ENCODE results near the gene DEF6.

The DEF6 gene

DNA sequence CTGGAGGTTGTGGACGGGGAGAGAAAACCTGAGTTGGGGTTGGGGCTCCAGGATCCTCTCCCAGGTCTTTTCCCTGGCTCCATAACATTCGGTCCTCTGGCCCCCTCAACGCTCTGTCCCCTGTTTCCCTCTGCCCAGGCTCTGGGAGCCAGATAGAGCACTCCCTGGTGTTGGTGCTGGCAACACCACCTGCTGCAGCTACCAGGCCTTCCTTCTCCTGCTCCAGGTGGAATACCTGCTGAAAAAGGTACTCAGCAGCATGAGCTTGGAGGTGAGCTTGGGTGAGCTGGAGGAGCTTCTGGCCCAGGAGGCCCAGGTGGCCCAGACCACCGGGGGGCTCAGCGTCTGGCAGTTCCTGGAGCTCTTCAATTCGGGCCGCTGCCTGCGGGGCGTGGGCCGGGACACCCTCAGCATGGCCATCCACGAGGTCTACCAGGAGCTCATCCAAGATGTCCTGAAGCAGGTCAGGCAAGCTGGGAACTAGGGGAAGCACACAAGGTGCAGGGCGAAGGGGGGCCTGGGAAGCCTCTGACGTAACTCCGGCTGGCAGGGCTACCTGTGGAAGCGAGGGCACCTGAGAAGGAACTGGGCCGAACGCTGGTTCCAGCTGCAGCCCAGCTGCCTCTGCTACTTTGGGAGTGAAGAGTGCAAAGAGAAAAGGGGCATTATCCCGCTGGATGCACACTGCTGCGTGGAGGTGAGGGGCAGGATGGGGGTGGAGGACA, 14.6 kb downstream of the DEF6 start:
- TF ChIP-seq GATA2 (IDR thresholded peaks at IDR 0.05; ENCODE audit: low read depth, low read length), result no peak
- no peak for TF ChIP-seq GATA3 (IDR thresholded peaks at IDR 0.05; ENCODE audit: low read depth, low read length)

DNA sequence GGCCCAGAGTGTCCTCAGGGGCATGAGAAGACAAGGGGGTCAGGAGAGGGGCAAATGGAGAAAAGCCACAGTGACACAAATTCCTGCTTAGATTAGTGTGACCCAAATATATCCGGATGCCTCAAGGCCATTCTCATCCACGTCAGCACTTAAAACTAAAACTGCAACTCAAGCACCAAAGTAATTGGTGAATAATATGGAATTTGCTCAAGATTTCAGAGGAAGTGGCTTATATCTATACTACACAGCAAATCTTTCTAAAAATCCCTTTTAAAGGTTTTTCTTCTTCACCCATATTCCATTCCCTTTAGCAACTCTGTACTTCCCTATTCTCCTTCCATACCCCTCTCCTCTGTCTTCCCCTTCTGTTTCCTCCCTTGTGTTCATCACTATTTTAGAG, 15.2 kb downstream of the DEF6 start:
- TF ChIP-seq GATA3 (IDR thresholded peaks at IDR 0.05; ENCODE audit: low read depth, low read length), result no peak
- no peak for TF ChIP-seq GATA2 (IDR thresholded peaks at IDR 0.05; ENCODE audit: low read depth, low read length)

DNA sequence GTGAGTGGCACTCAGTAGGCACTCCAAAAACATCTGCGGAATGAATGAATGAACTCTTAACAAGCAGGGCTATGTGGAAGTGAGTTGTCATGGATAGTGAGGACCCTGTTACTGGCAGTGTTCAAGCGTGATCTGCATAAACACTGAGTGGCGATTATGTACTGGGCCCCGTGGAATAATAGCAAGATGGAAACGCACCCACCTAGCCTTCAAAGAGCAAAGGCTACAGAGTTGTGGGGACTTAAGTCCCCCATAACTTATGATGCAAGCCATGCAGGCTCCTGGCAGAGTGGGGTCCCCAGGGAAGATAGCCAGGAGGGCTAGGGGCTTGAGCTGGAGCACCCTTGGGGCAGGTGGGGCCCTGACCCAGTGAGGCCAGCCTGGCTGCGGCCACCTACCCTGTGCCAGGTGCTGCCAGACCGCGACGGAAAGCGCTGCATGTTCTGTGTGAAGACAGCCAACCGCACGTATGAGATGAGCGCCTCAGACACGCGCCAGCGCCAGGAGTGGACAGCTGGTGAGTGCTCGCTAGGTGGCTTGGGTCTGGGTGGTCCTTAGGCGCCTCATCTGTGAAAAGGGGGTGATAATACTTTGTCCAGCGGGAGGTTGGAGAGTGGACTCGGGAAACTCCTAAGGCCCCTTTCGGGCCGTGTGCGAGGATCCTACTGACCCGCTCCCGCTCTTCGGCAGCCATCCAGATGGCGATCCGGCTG, 20.0 kb downstream of the DEF6 start:
- TF ChIP-seq GATA2 (IDR thresholded peaks at IDR 0.05; ENCODE audit: low read depth, low read length) (no peak), GATA3 (IDR thresholded peaks at IDR 0.05; ENCODE audit: low read depth, low read length) (no peak)

DNA sequence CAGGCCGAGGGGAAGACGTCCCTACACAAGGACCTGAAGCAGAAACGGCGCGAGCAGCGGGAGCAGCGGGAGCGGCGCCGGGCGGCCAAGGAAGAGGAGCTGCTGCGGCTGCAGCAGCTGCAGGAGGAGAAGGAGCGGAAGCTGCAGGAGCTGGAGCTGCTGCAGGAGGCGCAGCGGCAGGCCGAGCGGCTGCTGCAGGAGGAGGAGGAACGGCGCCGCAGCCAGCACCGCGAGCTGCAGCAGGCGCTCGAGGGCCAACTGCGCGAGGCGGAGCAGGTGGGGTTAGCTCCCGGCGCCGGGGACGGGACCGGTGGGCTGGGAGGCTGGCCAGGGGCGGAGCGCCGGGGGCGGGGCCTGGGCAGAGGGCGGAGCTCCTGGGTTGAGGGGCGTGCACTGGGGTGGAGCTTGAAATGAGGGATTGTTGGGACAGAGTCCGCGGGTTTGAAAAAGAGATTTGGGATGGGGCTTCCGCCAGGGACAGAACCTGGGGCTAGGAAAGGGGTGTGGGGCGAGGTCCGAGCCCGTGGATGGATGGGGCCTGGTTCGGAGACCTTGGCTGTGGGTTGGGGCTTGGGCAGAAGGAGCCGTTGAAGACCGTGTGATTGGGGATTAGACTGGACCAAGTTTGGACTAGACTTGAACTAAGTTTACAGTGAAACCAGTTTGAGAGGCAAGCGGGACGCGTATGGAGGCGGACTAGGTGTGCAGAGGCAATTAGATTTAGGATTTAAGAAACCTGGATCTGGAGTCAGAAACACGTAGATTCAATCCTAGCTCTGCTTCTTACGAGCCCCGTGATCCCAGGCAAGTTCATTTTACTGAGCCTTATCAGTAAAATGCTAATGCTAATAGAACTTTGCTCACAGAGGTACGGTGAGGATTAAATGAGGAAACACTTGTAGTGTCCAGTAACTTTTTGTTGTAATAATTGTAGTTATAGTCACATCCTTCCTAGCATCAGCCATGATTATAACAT, 20.9 kb downstream of the DEF6 start:
- TF ChIP-seq GATA2 (IDR thresholded peaks at IDR 0.05; ENCODE audit: low read depth, low read length) (0 out of 2 replicates have a peak, but pooled peaks have one; percentile 9), GATA3 (IDR thresholded peaks at IDR 0.05; ENCODE audit: low read depth, low read length) (no peak)

DNA sequence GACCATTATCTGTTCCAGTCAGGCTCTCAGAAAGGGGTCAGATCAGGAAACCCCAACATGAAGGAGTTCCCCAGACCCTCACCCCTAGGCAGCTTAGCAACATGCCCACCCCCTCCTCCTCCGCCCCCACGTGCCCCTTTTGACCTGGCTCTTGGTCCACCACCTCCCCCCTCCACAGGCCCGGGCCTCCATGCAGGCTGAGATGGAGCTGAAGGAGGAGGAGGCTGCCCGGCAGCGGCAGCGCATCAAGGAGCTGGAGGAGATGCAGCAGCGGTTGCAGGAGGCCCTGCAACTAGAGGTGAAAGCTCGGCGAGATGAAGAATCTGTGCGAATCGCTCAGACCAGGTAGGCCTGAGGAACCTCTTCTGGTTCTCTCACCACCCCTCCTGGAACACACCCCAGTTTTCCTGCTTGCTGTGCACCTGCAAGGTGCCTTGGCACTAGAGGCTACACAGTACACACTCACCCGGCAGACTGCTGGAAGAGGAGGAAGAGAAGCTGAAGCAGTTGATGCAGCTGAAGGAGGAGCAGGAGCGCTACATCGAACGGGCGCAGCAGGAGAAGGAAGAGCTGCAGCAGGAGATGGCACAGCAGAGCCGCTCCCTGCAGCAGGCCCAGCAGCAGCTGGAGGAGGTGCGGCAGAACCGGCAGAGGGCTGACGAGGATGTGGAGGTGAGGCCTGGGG, 21.9 kb downstream of the DEF6 start:
- TF ChIP-seq GATA3 (IDR thresholded peaks at IDR 0.05; ENCODE audit: low read depth, low read length), result no peak
- TF ChIP-seq GATA2 (IDR thresholded peaks at IDR 0.05; ENCODE audit: low read depth, low read length), result no peak

DNA sequence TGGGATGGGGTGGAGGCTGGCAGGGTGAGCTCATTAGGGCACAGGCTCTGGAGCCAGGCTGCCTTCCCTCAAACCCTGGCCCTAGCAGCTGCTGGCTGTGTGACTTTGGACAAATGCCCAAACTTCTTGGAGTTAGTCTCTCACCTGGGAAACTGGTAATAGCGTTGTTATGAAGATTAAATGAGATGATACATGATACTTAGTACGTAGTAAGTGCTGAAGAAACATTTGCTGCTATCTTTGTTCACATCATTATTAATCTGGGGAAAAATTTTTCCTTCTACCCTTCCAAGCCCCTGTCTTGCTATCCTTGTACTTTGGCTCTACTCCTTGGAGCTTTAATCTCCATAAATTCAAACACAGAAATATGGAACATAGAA, 22.4 kb downstream of the DEF6 start:
- TF ChIP-seq GATA3 (IDR thresholded peaks at IDR 0.05; ENCODE audit: low read depth, low read length), result no peak
- no peak for TF ChIP-seq GATA2 (IDR thresholded peaks at IDR 0.05; ENCODE audit: low read depth, low read length)

DNA sequence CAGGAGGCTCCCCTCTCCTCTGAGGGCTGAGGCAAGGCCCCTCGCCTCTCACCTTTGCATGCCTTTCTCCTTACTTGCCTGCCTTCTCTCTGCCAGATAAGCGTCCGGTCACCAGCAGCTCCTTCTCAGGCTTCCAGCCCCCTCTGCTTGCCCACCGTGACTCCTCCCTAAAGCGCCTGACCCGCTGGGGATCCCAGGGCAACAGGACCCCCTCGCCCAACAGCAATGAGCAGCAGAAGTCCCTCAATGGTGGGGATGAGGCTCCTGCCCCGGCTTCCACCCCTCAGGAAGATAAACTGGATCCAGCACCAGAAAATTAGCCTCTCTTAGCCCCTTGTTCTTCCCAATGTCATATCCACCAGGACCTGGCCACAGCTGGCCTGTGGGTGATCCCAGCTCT, 23.5 kb downstream of the DEF6 start:
- TF ChIP-seq GATA2 (IDR thresholded peaks at IDR 0.05; ENCODE audit: low read depth, low read length) (no peak), GATA3 (IDR thresholded peaks at IDR 0.05; ENCODE audit: low read depth, low read length) (no peak)

DNA sequence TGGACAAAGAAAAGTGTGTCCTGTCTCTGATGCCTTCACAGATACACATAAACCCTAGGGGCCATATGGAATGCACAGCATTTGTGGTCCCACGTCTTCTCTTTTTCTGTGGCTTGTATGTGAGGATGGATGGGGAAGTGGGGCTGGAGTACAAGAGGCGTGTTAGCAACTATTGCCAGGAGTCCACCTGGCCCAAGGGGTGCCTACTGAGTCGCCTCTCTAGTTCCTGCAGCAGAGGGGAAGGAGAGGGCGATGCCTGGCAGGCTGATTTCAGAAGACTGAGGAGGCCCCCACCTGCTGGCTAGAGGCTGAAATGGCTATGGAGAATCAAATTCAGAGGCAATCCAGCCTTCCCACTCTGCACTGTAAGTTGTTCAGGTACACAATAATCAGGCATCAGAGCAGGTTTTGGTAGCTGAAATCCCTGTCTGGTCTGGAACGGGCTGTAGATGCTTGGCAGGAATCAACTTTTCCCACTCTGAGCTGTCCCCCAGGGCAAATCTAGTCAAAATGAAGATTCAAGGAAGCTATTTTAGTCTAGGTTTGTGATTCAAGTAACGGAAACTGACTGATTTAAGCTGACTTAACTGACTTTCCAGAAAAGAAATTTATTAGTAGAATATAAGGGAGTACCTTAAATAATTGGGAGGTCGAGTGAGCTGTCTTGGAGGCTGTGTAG, 29.9 kb downstream of the DEF6 start:
- TF ChIP-seq GATA3 (IDR thresholded peaks at IDR 0.05; ENCODE audit: low read depth, low read length) (no peak), GATA2 (IDR thresholded peaks at IDR 0.05; ENCODE audit: low read depth, low read length) (no peak)

DNA sequence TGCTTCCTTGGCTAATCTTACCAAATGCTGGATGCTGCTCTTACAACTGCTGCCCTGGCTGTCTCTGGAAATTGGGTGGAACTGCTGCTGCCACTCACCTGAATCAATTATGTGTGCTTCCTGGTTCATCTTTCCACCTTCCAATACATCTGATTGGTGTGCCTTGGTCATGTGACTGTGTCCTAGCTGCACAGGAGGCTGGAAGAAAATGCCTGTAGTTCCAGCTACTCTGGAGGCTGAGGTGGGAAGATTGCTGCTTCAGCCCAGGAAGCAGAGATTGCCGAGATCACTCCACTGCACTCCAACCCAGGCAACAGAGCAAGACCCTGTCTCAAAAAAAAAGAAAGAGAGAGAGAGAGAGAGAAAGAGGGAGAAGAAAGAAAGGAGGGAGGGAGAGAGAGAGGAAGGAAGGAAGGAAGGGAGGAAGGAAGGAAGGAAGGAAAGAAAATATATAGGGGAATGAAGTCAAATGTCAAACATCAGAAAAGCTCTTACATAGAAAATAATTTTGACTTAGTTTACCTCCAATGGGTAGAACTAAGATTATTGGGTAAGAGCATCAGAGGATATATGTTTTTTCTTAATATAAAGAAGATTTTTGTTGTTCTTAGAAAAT, 30.6 kb downstream of the DEF6 start:
- TF ChIP-seq GATA3 (IDR thresholded peaks at IDR 0.05; ENCODE audit: low read depth, low read length), result no peak
- TF ChIP-seq GATA2 (IDR thresholded peaks at IDR 0.05; ENCODE audit: low read depth, low read length), result no peak

DNA sequence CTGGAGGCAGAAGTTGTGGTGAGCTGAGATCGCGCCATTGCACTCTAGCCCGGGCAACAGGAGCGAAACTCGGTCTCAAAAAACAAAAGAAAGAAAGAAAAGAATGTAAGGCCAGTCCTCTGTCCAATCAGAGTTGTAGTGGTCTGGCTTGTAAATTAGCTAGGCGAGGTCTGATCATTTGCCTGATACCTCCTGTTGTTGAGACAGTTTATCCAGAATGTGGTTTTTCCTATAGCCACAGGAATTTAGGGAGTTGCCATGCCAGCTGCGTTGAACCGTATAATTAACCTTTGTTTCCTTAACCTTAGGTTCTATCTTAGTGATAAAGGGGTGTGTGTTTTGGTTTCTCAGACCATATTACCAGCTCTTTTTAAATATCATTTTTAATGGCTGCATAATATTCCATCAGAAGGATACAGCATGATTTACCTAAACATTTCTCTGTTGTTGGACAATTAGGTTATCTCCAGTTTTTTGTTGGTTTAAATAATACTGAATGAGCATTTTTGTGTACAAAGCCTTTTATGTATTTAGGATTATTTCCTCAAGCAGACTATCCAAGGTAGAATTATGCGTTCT, 33.0 kb downstream of the DEF6 start:
- TF ChIP-seq GATA3 (IDR thresholded peaks at IDR 0.05; ENCODE audit: low read depth, low read length), result no peak
- no peak for TF ChIP-seq GATA2 (IDR thresholded peaks at IDR 0.05; ENCODE audit: low read depth, low read length)

DNA sequence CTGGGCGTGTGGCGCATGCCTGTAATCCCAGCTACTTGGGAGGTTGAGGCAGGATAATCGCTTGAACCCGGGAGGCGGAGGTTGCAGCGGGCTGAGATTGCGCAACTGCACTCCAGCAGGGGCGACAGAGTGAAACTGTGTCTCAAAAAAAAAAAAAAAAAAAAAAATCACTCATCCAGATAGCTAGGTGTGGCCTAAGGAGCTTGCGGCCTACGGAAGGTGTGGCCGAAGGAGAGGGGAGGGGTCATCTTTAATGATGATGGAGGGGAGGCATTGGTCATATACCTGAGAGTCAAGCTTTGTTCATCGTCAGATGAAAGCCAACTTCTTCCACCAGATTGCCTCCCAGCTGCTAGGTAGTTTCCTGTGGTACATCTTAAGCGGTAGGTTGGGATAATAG, 43.9 kb downstream of the DEF6 start:
- TF ChIP-seq GATA3 (IDR thresholded peaks at IDR 0.05; ENCODE audit: low read depth, low read length), result no peak
- TF ChIP-seq GATA2 (IDR thresholded peaks at IDR 0.05; ENCODE audit: low read depth, low read length), result no peak

DNA sequence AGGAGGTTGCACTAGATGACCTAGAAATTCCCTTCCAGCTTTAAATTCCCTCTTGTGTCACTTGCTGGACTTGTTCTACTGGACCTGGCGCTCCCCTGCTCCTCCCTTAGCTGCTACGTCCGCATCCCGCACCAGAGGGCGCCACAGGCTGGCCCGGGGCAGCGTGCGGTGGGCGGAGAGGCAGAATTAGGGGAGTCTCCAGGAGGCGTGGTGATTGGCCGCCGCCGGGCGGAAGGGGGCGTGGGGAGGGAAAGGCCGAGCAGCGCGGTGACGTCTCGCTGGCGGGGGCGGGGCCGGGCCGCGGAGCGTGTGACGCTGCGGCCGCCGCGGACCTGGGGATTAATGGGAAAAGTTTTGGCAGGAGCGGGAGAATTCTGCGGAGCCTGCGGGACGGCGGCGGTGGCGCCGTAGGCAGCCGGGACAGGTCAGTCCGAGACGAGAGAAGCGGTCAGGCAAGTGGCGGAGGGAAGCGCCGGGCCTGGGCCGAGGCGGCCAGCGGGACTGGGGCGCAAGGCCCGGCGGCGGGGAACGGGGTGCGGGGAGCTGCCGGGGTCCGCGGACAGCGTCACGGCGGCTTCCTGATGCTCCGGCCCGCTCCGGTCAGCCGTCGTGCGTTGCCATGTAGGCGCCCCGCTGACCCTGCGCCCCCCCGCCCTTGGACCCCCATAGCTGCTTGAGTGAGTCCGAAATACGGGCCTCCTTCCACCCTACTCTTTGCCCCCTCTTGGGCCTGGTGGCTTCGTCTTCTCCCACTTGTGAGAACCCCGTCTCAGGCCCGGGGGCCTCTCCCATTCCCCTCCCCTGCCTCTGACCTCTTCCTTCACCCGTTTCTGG, 44.9 kb downstream of the DEF6 start, which contains the start of gene PPARD:
Gene PPARD (plus strand): TSS at position 301 of the 834 bp plus-strand sequence. CDS start 68,530 bp downstream, outside the sequence.
- TF ChIP-seq GATA3 (IDR thresholded peaks at IDR 0.05; ENCODE audit: low read depth, low read length), result no peak
- no peak for TF ChIP-seq GATA2 (IDR thresholded peaks at IDR 0.05; ENCODE audit: low read depth, low read length)
